ENCODE measurements around the gene RTN1.

RTN1 gene

DNA sequence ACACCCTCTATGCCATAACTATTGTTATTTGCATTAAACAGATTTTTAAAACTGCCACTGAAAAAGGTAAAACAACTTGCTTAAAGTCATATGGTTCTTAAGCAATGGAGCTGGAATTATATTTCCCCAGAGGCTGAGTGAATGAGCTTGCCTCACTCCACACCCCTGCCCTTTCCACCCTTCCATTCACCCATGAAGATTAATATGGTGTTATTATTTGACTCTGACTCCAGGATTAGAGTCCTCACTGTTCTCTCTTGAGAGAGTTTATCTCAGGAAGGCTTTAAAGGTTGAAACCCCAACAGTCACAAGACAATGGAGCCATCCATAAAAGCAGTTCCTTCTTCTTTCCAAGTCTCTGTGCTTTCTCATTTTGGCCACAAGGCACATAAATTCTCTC, 84.9 kb downstream of the RTN1 start:
- no peak for TF ChIP-seq EZH2phosphoT487 (IDR thresholded peaks at IDR 0.05; ENCODE audit: borderline replicate concordance)
- TF ChIP-seq, protein P1, sequence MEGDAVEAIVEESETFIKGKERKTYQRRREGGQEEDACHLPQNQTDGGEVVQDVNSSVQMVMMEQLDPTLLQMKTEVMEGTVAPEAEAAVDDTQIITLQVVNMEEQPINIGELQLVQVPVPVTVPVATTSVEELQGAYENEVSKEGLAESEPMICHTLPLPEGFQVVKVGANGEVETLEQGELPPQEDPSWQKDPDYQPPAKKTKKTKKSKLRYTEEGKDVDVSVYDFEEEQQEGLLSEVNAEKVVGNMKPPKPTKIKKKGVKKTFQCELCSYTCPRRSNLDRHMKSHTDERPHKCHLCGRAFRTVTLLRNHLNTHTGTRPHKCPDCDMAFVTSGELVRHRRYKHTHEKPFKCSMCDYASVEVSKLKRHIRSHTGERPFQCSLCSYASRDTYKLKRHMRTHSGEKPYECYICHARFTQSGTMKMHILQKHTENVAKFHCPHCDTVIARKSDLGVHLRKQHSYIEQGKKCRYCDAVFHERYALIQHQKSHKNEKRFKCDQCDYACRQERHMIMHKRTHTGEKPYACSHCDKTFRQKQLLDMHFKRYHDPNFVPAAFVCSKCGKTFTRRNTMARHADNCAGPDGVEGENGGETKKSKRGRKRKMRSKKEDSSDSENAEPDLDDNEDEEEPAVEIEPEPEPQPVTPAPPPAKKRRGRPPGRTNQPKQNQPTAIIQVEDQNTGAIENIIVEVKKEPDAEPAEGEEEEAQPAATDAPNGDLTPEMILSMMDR (conservative IDR thresholded peaks at IDR 0.05; ENCODE audit: low read length) = no peak

GRCh38 chr14:59782760-59783159, 87.8 kb downstream of the RTN1 start:
- no peaks in the 10 kb centered on the region for H3K36me3 ChIP-seq (ENCODE audit: insufficient read depth, low read length)
- H3K4me2 ChIP-seq (ENCODE audit: low read depth, low read length, poor library complexity, severe bottlenecking) = no peak overlapping the region
- no peaks in the 10 kb centered on the region for H4K20me1 ChIP-seq (ENCODE audit: insufficient read depth, low read length, poor library complexity, severe bottlenecking)
- H3K9me3 ChIP-seq (ENCODE audit: insufficient read depth, low read depth, low read length) = no peaks in the 10 kb centered on the region
- no peak overlapping the region for H3K4me3 ChIP-seq (ENCODE audit: low read length, poor library complexity, severe bottlenecking)
- no peak overlapping the region for H2AFZ ChIP-seq (ENCODE audit: low read length)
- no peak overlapping the region for H3K9ac ChIP-seq (ENCODE audit: low read depth, low read length, poor library complexity, severe bottlenecking)
- H3F3A ChIP-seq (ENCODE audit: low read depth) = no peaks in the 10 kb centered on the region
- H3K79me2 ChIP-seq (ENCODE audit: insufficient read depth, low read length) = no peaks in the 10 kb centered on the region
- no peaks in the 10 kb centered on the region for H3K27me3 ChIP-seq (ENCODE audit: insufficient read depth, low read length, poor library complexity, severe bottlenecking)
- no peaks in the 10 kb centered on the region for H3K4me1 ChIP-seq (ENCODE audit: insufficient read depth, low read length, poor library complexity, severe bottlenecking)
- TF ChIP-seq, protein P1 (conservative IDR thresholded peaks at IDR 0.05; ENCODE audit: low read length) = no peak
- TF ChIP-seq EZH2phosphoT487 (IDR thresholded peaks at IDR 0.05; ENCODE audit: borderline replicate concordance) = no peak
- no peaks in the 10 kb centered on the region for H3K9me2 ChIP-seq (replicated peaks; ENCODE audit: low read depth, low read length)

More for the DNA sequence above, 84.9 kb downstream of the RTN1 start:
- Histone ChIP-seq H2AFZ (ENCODE audit: low read length) (no peak overlapping the region), H3F3A (ENCODE audit: low read depth) (no peaks in the 10 kb centered on the region), H3K9me3 (ENCODE audit: insufficient read depth, low read depth, low read length) (no peaks in the 10 kb centered on the region), H4K20me1 (ENCODE audit: insufficient read depth, low read length, poor library complexity, severe bottlenecking) (no peaks in the 10 kb centered on the region), H3K4me1 (ENCODE audit: insufficient read depth, low read length, poor library complexity, severe bottlenecking) (no peaks in the 10 kb centered on the region), H3K27me3 (ENCODE audit: insufficient read depth, low read length, poor library complexity, severe bottlenecking) (no peaks in the 10 kb centered on the region), H3K4me2 (ENCODE audit: low read depth, low read length, poor library complexity, severe bottlenecking) (no peak overlapping the region), H3K9me2 (replicated peaks; ENCODE audit: low read depth, low read length) (no peaks in the 10 kb centered on the region), H3K36me3 (ENCODE audit: insufficient read depth, low read length) (no peaks in the 10 kb centered on the region), H3K79me2 (ENCODE audit: insufficient read depth, low read length) (no peaks in the 10 kb centered on the region), H3K9ac (ENCODE audit: low read depth, low read length, poor library complexity, severe bottlenecking) (no peak overlapping the region), H3K4me3 (ENCODE audit: low read length, poor library complexity, severe bottlenecking) (no peak overlapping the region)

- no peak overlapping the region for H3K4me2 ChIP-seq (ENCODE audit: low read depth, low read length, poor library complexity, severe bottlenecking)
- no peaks in the 10 kb centered on the region for H3K9me2 ChIP-seq (replicated peaks; ENCODE audit: low read depth, low read length)
- no peaks in the 10 kb centered on the region for H3F3A ChIP-seq (ENCODE audit: low read depth)
- H3K4me3 ChIP-seq (ENCODE audit: low read length, poor library complexity, severe bottlenecking) = no peak overlapping the region
- no peaks in the 10 kb centered on the region for H3K9me3 ChIP-seq (ENCODE audit: insufficient read depth, low read depth, low read length)
- no peaks in the 10 kb centered on the region for H3K79me2 ChIP-seq (ENCODE audit: insufficient read depth, low read length)
- H3K36me3 ChIP-seq (ENCODE audit: insufficient read depth, low read length) = no peaks in the 10 kb centered on the region
- no peaks in the 10 kb centered on the region for H4K20me1 ChIP-seq (ENCODE audit: insufficient read depth, low read length, poor library complexity, severe bottlenecking)
- H3K9ac ChIP-seq (ENCODE audit: low read depth, low read length, poor library complexity, severe bottlenecking) = no peak overlapping the region
- H3K4me1 ChIP-seq (ENCODE audit: insufficient read depth, low read length, poor library complexity, severe bottlenecking) = no peaks in the 10 kb centered on the region
- H3K27me3 ChIP-seq (ENCODE audit: insufficient read depth, low read length, poor library complexity, severe bottlenecking) = no peaks in the 10 kb centered on the region
- TF ChIP-seq EZH2phosphoT487 (IDR thresholded peaks at IDR 0.05; ENCODE audit: borderline replicate concordance) = no peak
- TF ChIP-seq, protein P1 (conservative IDR thresholded peaks at IDR 0.05; ENCODE audit: low read length) = no peak
- no peak overlapping the region for H2AFZ ChIP-seq (ENCODE audit: low read length)
Observed at GRCh38 chr14:59777006-59777579, 93.5 kb downstream of the RTN1 start.

Data from Loucy (cell line).